Spinal cord (tissue), 10 donors: Measurements from ENCODE around the gene ADAD1. TPM values are rescaled to one million over a fixed set of nuclear protein-coding genes. Genes with fewer than 3 reads are reported as not detected.

Experiments used
- DNase-seq, 6 donors: peaks; one replicate each; pipeline versions ENCODE4 v3.0.0 to v3.0.0-alpha.2; 2013 to 2015; ENCODE audit warnings: low spot score in 6 of 6, low read depth in 4 of 6
- H3K27ac ChIP-seq: one replicate; pipeline ENCODE4 v1.5.1; 2013; ENCODE audit warnings: low read depth, low read length, control low read depth
- H3K27me3 ChIP-seq: one replicate; pipeline ENCODE4 v1.6.1; 2013; ENCODE audit warnings: low read length; ENCODE audit not compliant: control insufficient read depth, insufficient read depth
- H3K36me3 ChIP-seq: one replicate; pipeline ENCODE4 v1.6.1; 2013; ENCODE audit warnings: low read length; ENCODE audit not compliant: control insufficient read depth, insufficient read depth
- H3K4me1 ChIP-seq: one replicate; pipeline ENCODE4 v1.6.1; 2013; ENCODE audit warnings: low read length; ENCODE audit not compliant: control insufficient read depth, insufficient read depth
- H3K4me3 ChIP-seq: one replicate; pipeline ENCODE4 v1.5.1; 2013; ENCODE audit warnings: low read depth, low read length, control low read depth
- H3K9me3 ChIP-seq: one replicate; pipeline ENCODE4 v1.6.1; 2013; ENCODE audit warnings: low read length; ENCODE audit not compliant: control insufficient read depth, insufficient read depth
- WGBS: methylation state at CpG from one replicate; pipeline ENCODE4 v1.1.5; 2013; ENCODE audit warnings: missing lambda C conversion rate; ENCODE audit not compliant: insufficient coverage; 5-methylcytosine and 5-hydroxymethylcytosine counted together
- polyA plus RNA-seq, 2 donors: library from polyadenylated mRNA; unstranded; fragments of 120-200 nt; gene quantifications; one replicate each; pipeline ENCODE4 v1.2.1, GENCODE V29; 2013; ENCODE audit not compliant: insufficient read length in 2 of 2
- total RNA-seq, 2 donors: library from RNA; depleted of rRNA in 1 of 2; stranded (reverse); fragments of 120-200 nt in 1 of 2; fragments of >200 nt in 1 of 2; gene quantifications; one replicate each; pipeline versions ENCODE4 v1.2.3 to v1.2.4, GENCODE V29; 2013 to 2014
- donor health status: healthy.

Gene ADAD1
- total and polyA plus RNA-seq, 4 donors = 0.17 TPM; not detected in 3

- no peak overlapping the region for H3K27ac ChIP-seq
- no peaks in the 10 kb centered on the region for H3K9me3 ChIP-seq
- H3K36me3 ChIP-seq = no peaks in the 10 kb centered on the region
- DNase-seq = no peak
- H3K4me1 ChIP-seq = no peaks in the 10 kb centered on the region
- H3K27me3 ChIP-seq = no peaks in the 10 kb centered on the region
- no peak overlapping the region for H3K4me3 ChIP-seq
These were observed 72.0 kb downstream of the ADAD1 start for GRCh38 chr4:122450847-122451246.

- no CpG with 5 or more reads among the region's 1 CpG for WGBS
- no peaks in the 10 kb centered on the region for H3K4me1 ChIP-seq
- H3K27ac ChIP-seq = no peak overlapping the region
- no peak for DNase-seq
- H3K27me3 ChIP-seq = no peaks in the 10 kb centered on the region
- H3K36me3 ChIP-seq = no peaks in the 10 kb centered on the region
- H3K9me3 ChIP-seq = no peaks in the 10 kb centered on the region
- no peak overlapping the region for H3K4me3 ChIP-seq
These were observed 74.7 kb downstream of the ADAD1 start for GRCh38 chr4:122453384-122453995.

GRCh38 chr4:122456231-122457116, 77.7 kb downstream of the ADAD1 start, which contains the start of gene IL2:
Gene IL2 (minus strand): TSS chr4:122456725. CDS start chr4:122456440, 285 bp downstream.
- no CpG with 5 or more reads among the region's 2 CpGs for WGBS
- Histone ChIP-seq H3K4me3 (no peak within 1 kb of the TSS), H3K4me1 (no peaks in the 10 kb centered on the region), H3K27me3 (no peaks in the 10 kb centered on the region), H3K9me3 (no peaks in the 10 kb centered on the region), H3K27ac (no peak within 1 kb of the TSS), H3K36me3 (no peaks in the 10 kb centered on the region)
- DNase-seq = no peak

GRCh38 chr4:122458625-122459024, 79.8 kb downstream of the ADAD1 start:
- Histone ChIP-seq H3K27ac (no peak overlapping the region), H3K36me3 (no peaks in the 10 kb centered on the region), H3K4me3 (no peak overlapping the region), H3K4me1 (no peaks in the 10 kb centered on the region), H3K27me3 (no peaks in the 10 kb centered on the region), H3K9me3 (no peaks in the 10 kb centered on the region)
- 90% methylated on average over 2 of the region's 5 CpGs for WGBS
- peak in 1 of 6 donors; percentile 43 for DNase-seq

- no peaks in the 10 kb centered on the region for H3K36me3 ChIP-seq
- no peak for DNase-seq
- H3K4me3 ChIP-seq = no peak overlapping the region
- no peak overlapping the region for H3K27ac ChIP-seq
- no CpG with 5 or more reads among the region's 1 CpG for WGBS
- H3K27me3 ChIP-seq = no peaks in the 10 kb centered on the region
- no peaks in the 10 kb centered on the region for H3K9me3 ChIP-seq
- no peaks in the 10 kb centered on the region for H3K4me1 ChIP-seq
These were observed 90.6 kb downstream of the ADAD1 start for GRCh38 chr4:122469457-122469856.

GRCh38 chr4:122475233-122475632, 96.4 kb downstream of the ADAD1 start:
- H3K9me3 ChIP-seq = no peaks in the 10 kb centered on the region
- no peaks in the 10 kb centered on the region for H3K27me3 ChIP-seq
- H3K4me3 ChIP-seq = no peak overlapping the region
- H3K4me1 ChIP-seq = no peaks in the 10 kb centered on the region
- H3K27ac ChIP-seq = no peak overlapping the region
- no CpG with 5 or more reads among the region's 3 CpGs for WGBS
- DNase-seq = no peak
- H3K36me3 ChIP-seq = no peaks in the 10 kb centered on the region

- WGBS = no CpG with 5 or more reads among the region's 1 CpG
- Histone ChIP-seq H3K27ac (no peak overlapping the region), H3K4me3 (no peak overlapping the region), H3K9me3 (no peaks in the 10 kb centered on the region), H3K36me3 (no peaks in the 10 kb centered on the region), H3K4me1 (no peaks in the 10 kb centered on the region), H3K27me3 (no peaks in the 10 kb centered on the region)
- DNase-seq = no peak
These were observed 97.3 kb downstream of the ADAD1 start for GRCh38 chr4:122476126-122476525.

- H3K9me3 ChIP-seq = no peaks in the 10 kb centered on the region
- no peak overlapping the region for H3K27ac ChIP-seq
- H3K36me3 ChIP-seq = no peaks in the 10 kb centered on the region
- H3K27me3 ChIP-seq = no peaks in the 10 kb centered on the region
- WGBS = no CpG with 5 or more reads among the region's 1 CpG
- no peak for DNase-seq
- no peak overlapping the region for H3K4me3 ChIP-seq
- no peaks in the 10 kb centered on the region for H3K4me1 ChIP-seq
These were observed 97.9 kb downstream of the ADAD1 start for GRCh38 chr4:122476745-122477144.
